Activated CD4-positive, CD25-positive, alpha-beta regulatory T cell treated with anti-CD3 and anti-CD28 coated beads, Interleukin-2, amount 50 U/mL, for 16 hours (primary cell): Measurements from ENCODE around the gene GATAD2B.
A peak's percentile ranks its signal among the peaks of the same experiment; 100 is the strongest.

Experiments
- DNase-seq: peaks from one replicate; pipeline ENCODE4 v3.0.0-alpha.2; 2020; ENCODE audit warnings: low read depth, low spot score

GATAD2B gene

DNA sequence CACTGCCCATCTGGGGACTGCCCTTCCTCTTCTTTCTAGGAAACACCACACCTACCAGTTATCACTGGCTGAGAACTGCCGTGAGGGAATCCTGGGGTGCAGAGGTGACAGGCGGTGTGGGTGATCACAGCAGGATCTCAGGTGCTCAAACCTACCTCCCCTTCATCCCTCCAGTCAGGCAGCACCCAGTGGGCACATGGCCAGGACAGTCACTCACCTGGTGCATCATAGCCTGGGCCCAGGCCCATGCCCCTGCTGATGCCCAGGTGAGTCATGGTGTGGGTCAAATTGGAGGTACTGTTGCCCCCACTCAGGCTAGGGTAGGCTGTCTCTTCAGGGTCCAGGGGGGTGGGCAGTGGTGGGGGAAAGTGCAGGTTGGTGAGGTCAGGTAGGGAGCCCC lies 29.0 kb upstream of the GATAD2B start:
- no peak for DNase-seq

DNA sequence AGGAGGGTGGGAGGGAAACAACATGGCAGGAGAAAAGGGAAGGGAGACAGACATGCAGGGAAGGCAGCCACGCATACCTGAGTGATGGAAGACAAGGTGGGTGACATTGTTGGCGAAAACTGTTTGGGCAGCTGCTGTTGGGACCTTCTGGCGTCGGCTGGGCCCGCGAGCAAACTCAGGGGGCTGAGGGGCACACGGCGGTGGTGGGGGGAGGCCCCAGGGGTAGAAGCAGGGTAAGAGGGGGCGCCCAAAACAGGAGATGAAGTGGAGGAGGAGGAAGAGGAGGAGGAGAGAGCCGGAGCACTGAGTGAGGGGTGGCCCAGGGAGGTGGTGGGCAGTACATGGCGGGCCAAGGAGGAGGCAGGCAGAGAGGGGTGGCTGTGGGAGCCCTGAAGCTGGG lies 28.4 kb upstream of the GATAD2B start:
- DNase-seq: no peak

GRCh38 chr1:153946622-153947241 lies 24.0 kb upstream of the GATAD2B start, which contains the start of gene DENND4B:
TSS of gene DENND4B (minus strand) at chr1:153946718. CDS start at chr1:153944374, 2,344 bp downstream.
- DNase-seq: peak; percentile 58

DNA sequence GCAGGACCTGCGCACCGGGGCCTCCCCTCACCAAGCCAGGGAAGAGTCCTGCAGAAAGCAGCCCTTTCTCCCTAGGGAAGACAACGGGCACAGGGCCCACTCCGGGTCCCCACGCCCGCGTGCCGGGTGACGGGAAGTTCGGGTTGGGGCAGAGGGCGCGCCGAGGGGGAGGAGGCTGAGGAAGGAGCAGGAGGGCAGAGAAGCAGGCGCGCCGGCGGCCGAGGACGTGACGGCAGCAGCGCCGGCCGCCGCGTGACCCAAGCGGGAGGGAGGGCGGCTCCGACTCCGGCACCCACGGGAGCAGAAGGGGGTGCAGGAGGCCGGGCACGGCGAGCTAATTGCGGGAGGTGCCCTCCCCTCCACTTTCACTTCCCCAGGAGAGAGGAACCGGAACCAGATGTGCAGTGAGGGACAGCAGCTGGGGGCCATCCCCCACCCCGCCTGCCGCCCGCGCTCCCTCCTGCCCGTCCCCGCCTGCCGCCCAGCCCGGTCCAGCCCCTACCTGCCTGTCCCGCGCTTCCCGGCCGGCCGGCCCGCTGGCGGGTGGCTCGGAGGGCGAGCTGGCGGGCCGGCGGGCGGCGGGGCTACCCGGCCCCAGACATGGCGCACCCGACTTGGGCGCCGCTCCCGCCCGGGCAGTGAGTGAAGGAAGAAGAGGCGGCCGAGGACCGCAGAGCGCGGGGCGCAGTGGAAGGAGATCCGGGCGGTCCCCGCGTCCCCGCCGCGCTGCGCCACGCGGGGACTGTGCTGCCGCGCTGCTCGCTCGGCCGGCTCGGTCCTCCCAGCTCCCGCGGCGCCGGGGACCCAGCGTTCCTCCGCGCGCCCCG lies 23.2 kb upstream of the GATAD2B start:
- DNase-seq: peak; percentile 45

GRCh38 chr1:153945131-153945794 lies 22.5 kb upstream of the GATAD2B start:
- peak; percentile 51 for DNase-seq

DNA sequence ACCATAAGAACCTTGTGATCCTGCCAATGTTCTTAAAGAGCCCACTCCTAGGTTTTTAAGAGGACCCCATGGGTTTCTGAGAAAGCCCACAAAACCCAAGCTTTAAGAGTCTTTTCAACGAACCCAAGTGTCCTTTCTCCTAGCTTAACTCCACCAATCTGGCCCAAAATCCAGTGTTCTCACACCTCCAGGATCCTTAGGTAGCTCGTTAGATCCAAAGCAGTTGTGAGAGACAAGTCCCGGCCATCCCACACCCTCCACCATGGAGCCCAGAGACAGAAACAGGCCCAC lies 22.0 kb upstream of the GATAD2B start:
- DNase-seq: no peak

DNA sequence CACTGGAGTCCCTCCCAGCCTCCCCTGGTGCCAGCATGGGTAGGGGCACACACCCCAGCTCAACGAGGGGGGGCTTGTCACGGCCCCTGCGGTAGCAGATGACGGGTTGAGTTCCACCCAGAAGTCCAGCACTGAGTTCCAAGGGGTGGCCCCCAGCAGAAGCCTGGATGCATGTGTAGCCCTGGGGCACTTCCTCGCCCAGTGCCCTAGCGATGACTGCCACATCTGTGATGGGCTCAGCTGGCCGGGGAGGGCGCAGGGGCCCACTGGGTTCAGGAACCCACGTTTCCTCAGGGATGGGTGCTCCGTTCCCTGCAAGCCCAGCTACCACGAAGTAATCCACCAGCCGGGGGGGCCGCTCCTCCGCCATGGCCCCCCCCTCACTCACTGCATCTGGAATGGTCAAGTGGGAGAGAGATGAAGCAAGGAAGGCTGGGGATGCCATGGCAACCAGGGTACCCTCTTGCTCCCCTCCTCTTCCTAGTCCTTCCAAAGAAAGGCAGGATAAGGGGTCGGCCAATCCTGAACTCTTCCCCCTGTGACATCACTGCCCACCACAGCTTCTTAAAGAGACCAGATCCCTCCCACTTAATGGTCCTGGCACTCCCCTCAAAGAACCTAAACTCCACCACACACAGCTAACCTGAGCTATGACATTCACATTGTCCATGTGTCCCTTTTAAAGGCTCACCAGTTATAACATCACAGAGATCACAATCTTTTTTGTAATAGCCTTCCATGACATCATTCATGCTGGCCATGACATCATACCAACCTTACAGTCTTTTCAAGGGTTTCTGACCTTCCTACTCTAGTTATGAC lies 21.4 kb upstream of the GATAD2B start:
- no peak for DNase-seq

DNA sequence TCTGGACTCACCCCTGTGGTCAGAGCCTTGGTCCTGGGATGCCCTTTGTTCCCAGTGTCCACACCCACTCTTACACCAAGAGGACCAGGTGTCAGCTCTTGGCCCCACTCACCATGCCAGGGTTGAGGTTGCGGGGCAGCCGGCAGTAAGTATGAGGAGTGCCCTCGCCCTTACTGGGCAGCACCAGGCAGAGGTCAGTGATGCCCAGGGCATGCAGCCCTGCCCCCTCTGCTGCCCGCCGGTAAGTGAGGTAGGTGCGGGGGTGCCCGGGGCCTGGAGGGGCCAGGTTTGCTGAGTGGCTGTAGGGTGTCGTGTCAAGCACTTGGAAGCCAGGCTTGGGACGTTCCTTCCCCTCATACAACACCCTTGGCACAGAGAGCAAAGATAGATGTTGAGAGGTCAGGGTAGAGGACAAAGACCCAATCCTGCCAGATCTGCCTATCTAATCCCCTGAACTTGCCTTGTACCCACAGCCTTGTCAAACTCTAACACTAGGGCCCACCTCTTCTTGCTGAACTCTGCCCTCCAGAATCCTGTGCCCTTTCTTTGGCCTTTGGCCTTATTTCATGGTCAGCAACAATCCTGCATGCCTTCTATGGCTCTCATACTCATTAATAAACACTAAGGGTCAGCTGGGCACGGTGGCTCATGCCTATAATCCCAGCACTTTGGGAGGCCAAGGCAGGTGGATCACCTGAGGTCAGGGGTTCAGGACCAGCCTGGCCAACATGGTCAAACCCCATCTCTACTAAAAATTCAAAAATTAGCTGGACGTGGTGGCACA lies 20.2 kb upstream of the GATAD2B start:
- no peak for DNase-seq

- DNase-seq: no peak
Measured at GRCh38 chr1:153941826-153942725, 19.3 kb upstream of the GATAD2B start.

DNA sequence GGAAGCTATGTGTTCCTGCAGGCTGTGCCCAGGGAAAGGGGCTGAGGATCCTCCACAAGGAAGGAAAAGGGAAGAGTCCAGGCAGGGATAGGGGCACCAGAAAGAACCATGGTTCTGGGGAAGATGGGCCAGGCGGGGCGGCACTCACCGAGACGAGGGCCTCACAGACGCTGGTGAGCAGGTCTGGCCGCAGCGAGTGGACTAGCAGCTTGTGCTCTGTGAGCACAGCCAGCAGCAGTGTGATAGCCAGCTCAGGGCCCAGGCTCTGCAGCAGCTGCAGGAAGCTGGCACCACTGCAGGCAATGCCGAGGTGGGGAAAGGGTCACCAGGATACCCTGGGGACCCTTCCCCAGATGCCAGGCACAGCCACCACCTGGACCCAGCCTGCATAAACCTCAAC lies 18.0 kb upstream of the GATAD2B start:
- DNase-seq: no peak

DNA sequence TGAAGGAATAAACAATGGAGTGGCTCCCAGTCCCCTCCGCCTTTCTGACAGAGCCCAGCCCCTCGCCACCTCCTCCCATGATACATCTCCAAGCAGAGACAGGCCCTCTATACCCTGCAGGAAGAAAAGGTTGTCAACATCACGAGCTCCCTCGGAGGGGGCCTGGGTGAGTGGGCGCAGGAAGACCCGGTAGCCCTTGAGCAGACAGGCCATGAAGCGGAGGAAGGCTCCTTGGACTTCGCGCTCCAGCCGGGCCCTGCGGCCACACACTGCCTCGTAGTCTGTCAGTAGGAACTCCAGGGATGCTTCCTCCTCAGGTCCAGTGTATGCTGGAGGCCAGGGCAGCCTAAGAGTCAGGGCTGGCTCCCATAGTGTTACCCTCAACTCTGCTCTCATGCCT lies 16.7 kb upstream of the GATAD2B start:
- no peak for DNase-seq

DNA sequence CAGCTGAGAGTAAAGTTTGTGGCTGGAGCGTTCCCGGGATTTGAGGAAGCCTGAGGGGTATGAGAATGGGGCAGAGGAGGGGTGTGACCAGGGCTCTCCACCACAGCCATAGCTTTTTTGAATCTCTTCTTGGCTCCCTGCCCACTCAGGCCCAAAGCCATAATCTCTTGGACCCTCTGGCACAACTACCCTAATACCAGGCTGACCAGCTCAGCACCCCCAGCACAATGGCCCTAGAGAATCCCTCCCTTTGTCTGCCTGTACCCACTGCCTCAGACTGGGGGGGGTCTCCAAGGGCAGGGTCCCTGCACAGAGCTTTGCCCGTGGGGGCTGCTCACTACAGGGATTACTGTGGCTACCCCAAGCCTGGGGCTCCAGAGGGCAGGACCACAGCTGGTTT lies 16.2 kb upstream of the GATAD2B start:
- DNase-seq: no peak

GRCh38 chr1:153937331-153937730 lies 14.6 kb upstream of the GATAD2B start:
- DNase-seq: no peak

DNA sequence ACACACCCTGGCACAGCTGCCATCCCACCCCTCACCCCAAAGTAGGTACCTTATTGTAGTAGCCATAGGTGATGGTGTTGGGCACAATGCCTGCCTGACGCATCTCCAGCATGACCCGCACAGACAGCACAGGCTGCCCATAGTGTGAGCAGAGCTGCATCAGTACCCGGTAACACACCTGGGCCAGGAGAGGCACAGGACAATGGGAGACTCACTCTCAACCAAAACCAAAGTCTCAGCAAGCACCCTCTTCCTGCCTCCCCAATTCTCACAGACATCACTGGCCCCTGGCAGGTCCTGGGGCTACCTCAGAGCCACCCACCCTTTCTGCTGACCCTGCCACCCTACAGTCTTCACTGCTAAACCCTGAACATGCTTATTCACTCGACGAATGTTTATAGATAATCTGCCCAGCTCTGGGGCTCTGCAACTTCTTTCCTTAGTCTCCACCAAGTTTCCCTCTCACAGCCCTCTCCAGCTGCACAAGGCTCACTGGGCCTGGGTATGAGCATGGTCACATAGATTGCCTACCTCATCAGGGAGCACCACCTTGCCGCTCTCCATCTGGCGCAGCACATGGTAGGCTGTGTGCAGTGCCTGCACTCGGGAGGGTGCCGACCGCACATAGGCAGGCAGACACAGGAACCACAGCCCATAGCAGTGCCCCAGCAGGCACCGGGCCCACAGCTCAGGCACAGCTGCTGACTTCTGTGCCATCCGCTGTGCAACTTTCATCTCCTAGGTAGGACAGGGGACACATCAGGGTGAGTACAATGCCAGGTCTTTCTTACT lies 13.4 kb upstream of the GATAD2B start:
- DNase-seq: no peak

- no peak for DNase-seq
Measured at GRCh38 chr1:153934746-153935145, 12.0 kb upstream of the GATAD2B start.

DNA sequence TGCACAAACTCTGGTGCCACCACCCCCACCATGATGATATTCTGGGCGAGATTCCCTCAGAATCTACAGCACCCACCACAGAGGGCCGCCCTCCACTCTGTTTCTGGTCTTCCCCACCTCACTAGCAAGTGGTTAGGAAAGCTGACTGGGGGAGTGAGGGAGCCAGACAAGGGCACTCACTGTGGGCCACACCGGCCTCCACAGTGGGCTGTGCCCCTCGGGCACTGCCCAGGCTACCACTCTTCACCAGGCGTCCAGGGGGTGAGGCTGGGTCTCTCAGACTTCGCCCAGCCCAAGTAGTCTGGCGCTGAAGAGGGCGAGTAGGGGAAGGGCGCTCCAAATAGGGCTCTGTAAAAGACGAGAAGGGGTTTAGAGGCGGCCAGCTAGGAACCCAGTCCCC lies 11.2 kb upstream of the GATAD2B start:
- no peak for DNase-seq

GRCh38 chr1:153933430-153933829 lies 10.7 kb upstream of the GATAD2B start:
- no peak for DNase-seq

GRCh38 chr1:153932156-153933131 lies 9.7 kb upstream of the GATAD2B start:
- no peak for DNase-seq
